ENCODE results near the gene SPACA7.
"Not testable (repeated sequence)": the region's sequence is repeated elsewhere in the genome, so short reads cannot be mapped to it uniquely, and the experiment has no call there.

SPACA7 gene

DNA sequence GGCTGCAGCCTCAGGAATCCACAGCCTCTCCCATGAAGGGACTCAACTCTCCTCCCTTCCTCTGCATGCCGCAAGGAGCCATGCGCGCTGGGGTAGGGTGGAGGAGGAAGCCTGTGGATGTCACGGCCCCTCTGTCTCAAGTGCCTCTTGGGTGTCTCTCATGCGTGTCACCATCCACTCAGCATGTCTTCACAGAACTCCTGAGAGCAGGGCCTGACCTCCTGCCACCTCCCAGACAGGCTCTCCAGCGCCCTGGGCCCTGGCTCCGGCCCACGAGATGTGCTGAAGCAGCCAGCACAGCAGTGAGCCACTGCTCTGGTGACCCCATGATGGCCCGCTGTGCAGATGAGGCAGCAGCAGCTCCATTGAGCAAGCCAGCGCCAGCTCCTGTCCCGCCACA lies 25.9 kb upstream of the SPACA7 start:
- DNase-seq (ENCODE audit: low spot score): no peak

GRCh38 chr13:112351825-112352224 lies 24.3 kb upstream of the SPACA7 start:
- no peak for DNase-seq (ENCODE audit: low spot score)

- DNase-seq (ENCODE audit: low spot score): no peak
Measured at GRCh38 chr13:112353856-112354255, 22.3 kb upstream of the SPACA7 start.

DNA sequence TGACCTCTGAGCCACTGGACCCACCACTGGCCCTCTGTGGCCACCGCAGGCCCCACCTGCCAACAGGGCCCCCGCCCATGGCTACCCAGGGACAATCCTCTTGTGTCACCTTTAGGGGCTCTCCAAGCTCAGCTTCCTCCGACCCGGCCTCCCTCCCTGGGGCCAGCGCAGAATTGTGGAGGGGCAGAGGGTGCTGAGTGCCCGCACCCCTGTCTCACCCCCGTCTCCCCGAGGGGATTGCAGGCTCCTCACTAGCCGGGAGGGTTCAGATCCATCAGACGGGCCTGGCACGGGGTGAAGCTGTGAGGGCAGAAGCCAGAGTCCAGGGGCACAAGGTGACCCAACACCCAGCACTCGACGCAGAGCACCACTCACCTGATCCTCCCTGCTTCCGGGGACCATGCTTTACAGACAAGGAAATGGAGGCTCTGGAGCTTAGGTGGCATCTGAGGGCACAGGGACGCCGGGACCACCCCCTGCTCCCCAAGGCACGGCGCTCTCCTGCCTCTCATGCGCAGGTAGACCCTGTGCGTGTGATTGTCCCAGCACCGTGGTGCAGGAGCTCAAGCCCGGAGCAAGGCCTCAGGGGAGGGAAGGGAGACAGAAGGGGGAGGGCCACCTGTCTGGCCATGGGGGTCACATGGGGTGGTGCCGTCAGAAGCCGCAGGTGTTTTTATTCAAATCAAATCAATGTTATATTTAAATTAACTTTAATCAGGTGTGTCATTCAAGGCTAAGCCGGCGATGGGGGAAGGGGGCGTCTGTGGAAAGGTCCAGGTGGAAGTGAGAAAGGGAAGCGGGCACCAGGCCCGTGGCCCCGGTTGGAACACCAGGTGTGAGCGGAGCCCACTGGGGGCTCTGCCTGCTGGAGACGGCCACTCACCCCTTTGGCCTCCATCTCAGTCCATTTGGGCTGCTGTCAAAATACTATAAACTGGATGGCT lies 21.6 kb upstream of the SPACA7 start:
- DNase-seq (ENCODE audit: low spot score): no peak

- DNase-seq (ENCODE audit: low spot score): no peak
Measured at GRCh38 chr13:112355274-112355838, 20.8 kb upstream of the SPACA7 start.

- DNase-seq (ENCODE audit: low spot score): no peak
Measured at GRCh38 chr13:112356190-112356589, 20.0 kb upstream of the SPACA7 start.

DNA sequence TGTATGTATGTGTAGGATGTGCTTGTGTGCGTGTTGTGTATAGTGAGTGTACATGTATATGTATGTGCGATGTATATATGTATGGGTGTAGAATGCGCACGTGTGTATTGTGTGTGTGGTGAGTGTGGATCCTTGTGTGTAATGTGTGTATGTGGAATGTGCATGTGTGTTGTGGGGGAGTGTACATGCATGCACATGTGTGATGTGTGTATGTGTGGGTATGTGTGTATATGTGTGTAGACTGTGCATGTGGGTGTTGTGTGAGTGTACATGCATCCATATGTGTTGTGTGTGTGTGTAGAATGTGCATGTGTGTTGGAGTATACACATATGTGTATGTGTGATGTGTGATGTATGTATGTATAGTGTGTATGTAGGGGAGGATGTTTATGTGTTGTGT lies 18.0 kb upstream of the SPACA7 start:
- DNase-seq (ENCODE audit: low spot score): no peak

GRCh38 chr13:112362021-112362420 lies 14.1 kb upstream of the SPACA7 start:
- DNase-seq (ENCODE audit: low spot score): no peak

GRCh38 chr13:112363867-112364528 lies 12.2 kb upstream of the SPACA7 start:
- no peak for DNase-seq (ENCODE audit: low spot score)

DNA sequence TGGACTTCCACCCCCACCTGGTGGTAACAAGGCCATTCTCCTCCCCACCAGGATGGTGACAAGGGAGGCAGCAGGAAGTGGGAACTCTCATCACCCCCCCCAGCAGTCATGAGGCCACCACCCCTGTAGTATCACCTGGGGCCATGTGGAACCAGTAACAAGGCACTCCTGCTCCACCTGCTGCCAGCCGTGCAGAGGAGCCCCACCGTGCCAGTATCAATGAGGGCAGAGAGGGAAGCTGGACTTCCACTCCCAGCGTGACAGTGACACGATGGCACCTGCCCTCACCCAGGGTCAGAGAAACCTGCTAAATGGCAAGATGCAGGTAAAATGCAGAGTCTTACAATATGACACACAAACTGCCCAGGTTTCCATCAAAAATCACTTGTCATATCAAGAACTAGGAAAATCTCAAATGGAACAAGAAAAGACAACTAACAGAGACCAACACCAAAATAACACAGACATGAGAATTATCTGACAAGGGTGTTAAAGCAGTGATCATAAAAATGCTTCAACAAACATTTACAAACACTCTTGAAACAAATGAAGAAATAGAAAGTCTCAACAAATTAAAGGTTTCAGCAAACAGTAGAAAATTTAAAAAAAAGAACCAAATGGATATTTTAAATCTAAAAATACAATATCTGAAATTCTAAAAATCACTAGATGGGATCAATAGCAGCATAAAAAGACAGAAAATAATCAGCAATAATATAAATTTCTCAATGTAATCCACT lies 9.1 kb upstream of the SPACA7 start:
- no peak for DNase-seq (ENCODE audit: low spot score)

DNA sequence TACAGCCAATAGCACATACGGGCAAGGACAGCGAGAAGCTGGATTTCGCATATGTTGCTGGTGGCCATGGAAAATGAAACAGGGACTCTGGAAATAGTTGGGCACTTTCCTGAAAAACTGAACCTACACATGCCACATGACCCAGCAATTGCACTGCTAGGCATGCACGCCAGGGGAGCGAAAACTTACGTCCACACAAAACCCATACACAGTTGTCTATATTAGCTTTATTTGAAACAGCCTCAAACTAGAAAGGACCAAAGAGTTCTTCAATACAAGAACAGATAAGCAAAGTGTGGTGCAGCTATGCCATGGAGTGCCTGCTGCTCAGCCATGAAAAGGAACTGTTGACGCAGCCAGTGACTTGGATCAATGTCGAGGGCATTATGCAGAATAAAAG lies 7.3 kb upstream of the SPACA7 start:
- no peak for DNase-seq (ENCODE audit: low spot score)

GRCh38 chr13:112370311-112370710 lies 5.8 kb upstream of the SPACA7 start:
- no peak for DNase-seq (ENCODE audit: low spot score)

DNA sequence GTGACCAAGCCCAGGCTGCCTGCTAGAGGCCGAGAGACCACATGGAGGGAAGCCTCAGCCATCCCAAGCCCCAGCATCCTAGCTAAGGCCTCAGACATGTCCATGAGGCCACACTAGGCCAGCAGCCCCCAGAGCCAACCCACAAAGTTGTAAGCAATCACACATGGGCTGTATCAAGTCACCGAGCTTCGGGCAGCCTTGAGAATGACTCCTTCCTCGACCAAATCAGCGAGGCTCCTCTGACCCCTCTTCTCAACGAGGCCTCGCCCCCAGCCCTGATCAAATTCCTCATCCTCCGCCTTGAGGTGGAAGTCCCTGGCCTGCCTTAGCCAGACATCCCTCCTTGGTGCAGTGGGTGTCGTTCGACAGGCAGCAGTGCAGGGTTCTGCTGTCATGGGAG lies 1.9 kb upstream of the SPACA7 start:
- DNase-seq (ENCODE audit: low spot score): no peak

DNA sequence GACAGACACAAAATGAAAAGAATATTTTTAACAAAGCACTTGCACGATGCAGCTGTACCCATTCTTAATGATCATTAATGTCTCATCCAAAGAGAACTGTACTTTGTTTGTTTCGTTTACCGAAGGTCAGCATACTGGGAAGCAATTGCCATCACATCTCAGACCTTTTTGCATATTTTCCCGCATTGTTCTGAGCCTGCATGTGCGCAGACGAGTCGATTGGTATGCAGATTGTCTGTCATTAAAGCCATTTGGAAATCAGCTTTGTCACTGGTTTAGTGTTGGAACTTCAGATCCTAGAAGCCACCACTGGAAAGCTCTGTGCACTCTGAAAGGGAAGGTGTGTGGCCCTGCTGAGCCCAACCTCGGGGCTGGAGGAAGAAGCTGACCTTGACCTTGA lies 15.6 kb downstream of the SPACA7 start:
- DNase-seq (ENCODE audit: low spot score): no peak

GRCh38 chr13:112392719-112393118 lies 16.6 kb downstream of the SPACA7 start:
- no peak for DNase-seq (ENCODE audit: low spot score)

- not testable (repeated sequence) for DNase-seq (ENCODE audit: low spot score)
Measured at GRCh38 chr13:112395022-112395421, 18.9 kb downstream of the SPACA7 start.

GRCh38 chr13:112395941-112396340 lies 19.8 kb downstream of the SPACA7 start:
- not testable (repeated sequence) for DNase-seq (ENCODE audit: low spot score)

DNA sequence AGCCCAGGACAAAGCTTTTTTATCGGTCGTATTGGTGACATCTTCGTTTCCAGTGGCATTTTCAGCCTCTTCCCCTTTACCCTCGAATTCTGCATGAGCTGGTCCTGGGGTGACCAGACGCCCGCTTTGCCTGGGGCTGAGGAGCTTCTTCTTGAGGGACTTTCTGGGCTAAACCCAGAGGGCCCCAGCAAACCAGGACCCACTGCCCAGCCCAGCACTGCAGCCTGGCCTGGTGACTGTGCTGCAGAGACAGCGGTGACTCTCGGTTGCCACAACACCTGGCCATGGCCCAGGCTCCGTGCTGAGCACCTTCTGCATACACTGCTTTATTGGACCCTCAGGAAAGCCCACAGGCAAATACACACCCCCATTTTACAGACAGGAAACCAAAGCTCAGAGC lies 21.0 kb downstream of the SPACA7 start:
- no peak for DNase-seq (ENCODE audit: low spot score)

DNA sequence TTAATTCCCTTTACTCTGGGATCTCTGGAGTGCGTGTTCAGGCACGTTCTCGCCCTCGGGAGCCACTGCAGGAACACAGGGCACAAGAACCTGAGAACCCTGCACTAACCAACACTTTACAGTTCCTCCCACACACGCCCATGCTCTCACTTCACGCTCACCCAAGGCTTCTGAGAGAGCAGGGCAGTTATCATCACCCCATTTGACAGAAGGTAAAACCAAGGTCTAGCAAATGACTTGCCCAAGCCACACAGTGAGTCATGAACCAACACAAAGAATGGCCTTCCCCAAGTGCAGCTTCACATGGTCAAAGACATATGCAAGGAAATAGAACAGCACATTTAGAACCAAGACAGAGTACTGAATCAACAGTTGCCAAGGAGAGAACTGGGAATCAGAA lies 22.2 kb downstream of the SPACA7 start:
- not testable (repeated sequence) for DNase-seq (ENCODE audit: low spot score)

DNA sequence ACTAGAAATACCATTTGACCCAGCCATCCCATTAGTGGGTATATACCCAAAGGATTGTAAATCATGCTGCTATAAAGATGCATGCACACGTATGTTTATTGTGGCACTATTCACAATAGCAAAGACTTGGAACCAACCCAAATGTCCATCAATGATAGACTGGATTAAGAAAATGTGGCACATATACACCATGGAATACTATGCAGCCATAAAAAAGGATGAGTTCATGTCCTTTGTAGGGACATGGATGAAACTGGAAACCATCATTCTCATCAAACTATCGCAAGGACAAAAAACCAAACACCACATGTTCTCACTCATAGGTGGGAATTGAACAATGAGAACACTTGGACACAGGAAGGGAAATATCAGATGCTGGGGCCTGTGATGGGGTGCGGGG lies 33.7 kb downstream of the SPACA7 start:
- not testable (repeated sequence) for DNase-seq (ENCODE audit: low spot score)

- DNase-seq (ENCODE audit: low spot score): no peak
Measured at GRCh38 chr13:112416647-112417046, 40.5 kb downstream of the SPACA7 start.

- no peak for DNase-seq (ENCODE audit: low spot score)
Measured at GRCh38 chr13:112417079-112417478, 40.9 kb downstream of the SPACA7 start.

Data from CD4-positive, alpha-beta T cell treated with Interleukin-2 at 100 ng/mL for 4 hours (primary cell).